BLaER1 treated with 17β-estradiol and CSF1 and Interleukin-3, amounts not matched to agents 10 nM and 100 nM (cell line): ENCODE measurements around the gene HDAC10.
A peak's percentile ranks its signal among the peaks of the same experiment; 100 is the strongest.

Experiments used
- H3K27ac ChIP-seq, 11 experiments: shearing (Covaris generic); formaldehyde crosslinking; 2 replicates each; pipeline ENCODE4 v1.8.1; 2022
- H3K27me3 ChIP-seq, 11 experiments: shearing (Covaris generic); formaldehyde crosslinking; 2 replicates each; pipeline ENCODE4 v1.8.1; 2022
- H3K36me3 ChIP-seq, 11 experiments: shearing (Covaris generic); formaldehyde crosslinking; 2 replicates each; pipeline ENCODE4 v1.8.1; 2022
- H3K4me1 ChIP-seq, 10 experiments: shearing (Covaris generic); formaldehyde crosslinking; 2 replicates each; pipeline ENCODE4 v1.8.1; 2022
- H3K4me2 ChIP-seq, 11 experiments: shearing (Covaris generic); formaldehyde crosslinking; 2 replicates each; pipeline ENCODE4 v1.8.1; 2022
- H3K4me3 ChIP-seq, 10 experiments: shearing (Covaris generic); formaldehyde crosslinking; 2 replicates each; pipeline ENCODE4 v1.8.1; 2022
- H3K9ac ChIP-seq, 11 experiments: shearing (Covaris generic); formaldehyde crosslinking; 2 replicates each; pipeline ENCODE4 v1.8.1; 2022
- H3K9me3 ChIP-seq, 11 experiments: shearing (Covaris generic); formaldehyde crosslinking; replicated peaks in 1 of 11; 2 replicates each; pipeline ENCODE4 v1.8.1; 2022
- H4K20me1 ChIP-seq, 11 experiments: shearing (Covaris generic); formaldehyde crosslinking; 2 replicates each; pipeline ENCODE4 v1.8.1; 2022
- Cebpa-rat ChIP-seq, 11 experiments: shearing (Covaris generic); IDR thresholded peaks; 2 replicates each; pipeline ENCODE4 v1.8.1; 2022

HDAC10 gene

DNA sequence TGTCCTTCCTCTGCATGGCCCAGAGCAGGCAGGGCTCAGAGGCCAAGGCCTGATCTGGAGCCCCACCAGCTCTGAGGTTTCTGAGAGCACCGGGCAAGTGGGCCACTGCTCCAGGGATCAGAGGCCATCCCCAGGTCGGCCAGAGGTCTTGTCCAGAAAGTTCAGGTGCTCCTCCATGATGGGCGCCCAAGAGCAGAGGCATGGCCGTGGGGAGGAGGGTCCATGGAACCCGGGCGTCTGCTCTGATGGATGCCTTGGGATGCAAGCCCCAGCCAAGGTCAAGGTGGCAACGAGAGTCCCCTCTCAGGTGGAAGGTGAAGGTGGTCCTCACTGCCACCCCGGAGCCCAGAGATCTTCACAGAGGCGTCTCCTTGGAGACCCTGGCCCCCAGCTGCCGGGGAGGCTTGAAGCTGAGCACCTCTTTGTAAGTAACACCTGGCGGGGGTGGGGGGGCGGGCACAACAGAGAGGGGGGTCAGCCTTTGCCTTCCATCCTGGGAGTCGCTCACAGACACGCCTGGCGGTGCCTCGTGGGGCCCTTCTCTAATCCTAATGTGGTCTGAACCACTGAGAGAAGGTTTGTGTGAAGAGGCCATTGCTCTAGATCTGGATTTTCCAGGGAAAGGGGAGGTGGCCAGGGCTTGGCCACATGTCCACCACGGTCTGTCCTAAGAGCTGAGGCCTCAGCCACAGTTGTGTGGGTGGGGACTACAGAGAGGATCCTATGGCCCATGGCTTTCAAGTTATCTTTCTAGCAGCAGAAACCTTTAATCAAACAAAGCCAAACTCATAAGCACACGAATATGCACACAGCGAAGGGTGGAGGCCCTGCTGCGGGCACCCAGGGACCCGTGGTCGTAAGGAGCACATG lies 2.2 kb upstream of the HDAC10 start:
- Histone ChIP-seq H4K20me1 (peaks cover 5 to 91% (median 58%) of the 10 kb centered on the region in 11 experiments; a peak in 21 of 22 replicates), H3K9ac (peak overlapping the region in 4 of 11 experiments; percentile 2 to 43 (median 21); a peak in 2 of 22 replicates), H3K9me3 (no peaks in the 10 kb centered on the region), H3K27ac (no peak overlapping the region), H3K27me3 (no peaks in the 10 kb centered on the region), H3K4me2 (no peak overlapping the region), H3K36me3 (peaks cover 12 to 72% (median 44%) of the 10 kb centered on the region in 11 experiments; a peak in 20 of 22 replicates), H3K4me1 (peaks cover 26 to 43% (median 33%) of the 10 kb centered on the region in 10 experiments), H3K4me3 (no peak overlapping the region)
- no peak for TF ChIP-seq Cebpa-rat (IDR thresholded peaks at IDR 0.05)

DNA sequence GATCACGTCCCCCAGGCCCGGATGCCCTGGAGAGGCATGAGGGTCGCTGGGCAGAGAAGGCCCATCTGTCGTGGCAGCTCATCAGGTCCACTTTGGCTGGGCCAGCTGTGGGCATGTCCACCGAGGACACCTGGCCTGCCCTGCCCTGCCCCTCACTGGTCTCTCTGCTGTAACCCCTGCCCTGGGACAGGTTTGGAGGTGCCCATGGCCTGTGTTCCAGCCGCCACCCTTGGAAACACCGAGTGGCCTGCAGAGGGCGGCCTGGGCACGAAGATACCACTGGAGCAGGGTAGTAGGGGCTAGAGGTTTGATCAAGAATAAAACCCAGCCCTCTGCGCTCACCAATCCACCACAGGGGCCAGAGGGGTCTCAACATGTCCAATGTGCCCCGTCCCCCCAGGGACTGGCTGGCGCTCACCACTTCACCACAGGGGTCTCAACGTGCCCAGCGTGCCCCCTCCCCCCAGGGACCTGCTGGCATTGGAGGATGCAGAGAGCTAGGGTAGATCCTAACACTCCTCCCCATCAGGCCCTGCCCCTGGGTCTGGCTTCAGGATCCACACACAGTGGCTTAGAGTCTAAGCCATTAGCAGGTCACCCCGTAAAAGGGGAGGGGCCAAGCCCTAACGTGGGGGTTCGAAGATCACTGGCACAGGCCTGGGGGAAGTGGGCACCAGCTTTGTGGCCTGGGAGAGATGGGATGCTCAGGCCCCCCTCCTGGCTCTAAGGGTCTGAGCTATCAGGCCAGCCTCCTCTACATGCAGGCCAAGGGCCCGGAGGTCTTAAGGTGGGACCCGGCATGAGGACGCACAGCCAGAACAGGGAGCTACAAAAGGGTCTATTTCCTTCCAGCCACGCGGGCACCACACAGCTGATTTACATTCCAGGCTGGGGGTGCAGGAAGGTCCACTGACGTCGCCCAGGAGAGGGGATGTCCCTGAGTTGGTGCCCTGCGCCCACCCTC lies 1.3 kb upstream of the HDAC10 start:
- peaks cover 14 to 72% (median 44%) of the 10 kb centered on the region in 11 experiments; a peak in 20 of 22 replicates for H3K36me3 ChIP-seq
- H4K20me1 ChIP-seq = peaks cover 5 to 91% (median 61%) of the 10 kb centered on the region in 11 experiments; a peak in 21 of 22 replicates
- H3K9me3 ChIP-seq = no peaks in the 10 kb centered on the region
- peak overlapping the region in 8 of 11 experiments; percentile 75 to 87 (median 83); a peak in 11 of 22 replicates for H3K27ac ChIP-seq
- no peaks in the 10 kb centered on the region for H3K27me3 ChIP-seq
- H3K4me1 ChIP-seq = peaks cover 35 to 50% (median 42%) of the 10 kb centered on the region in 10 experiments
- H3K4me3 ChIP-seq = peak overlapping the region in 7 of 10 experiments; percentile 79 to 88 (median 83); a peak in 10 of 20 replicates
- H3K4me2 ChIP-seq = peak overlapping the region; percentile 96 to 100 (median 98)
- TF ChIP-seq Cebpa-rat (IDR thresholded peaks at IDR 0.05) = no peak
- H3K9ac ChIP-seq = peak overlapping the region in 9 of 11 experiments; percentile 82 to 90 (median 88); a peak in 14 of 22 replicates

GRCh38 chr22:50251477-50252081 lies 514 bp upstream of the HDAC10 start:
- H4K20me1 ChIP-seq = peaks cover 5 to 91% (median 59%) of the 10 kb centered on the region in 11 experiments; a peak in 21 of 22 replicates
- H3K27me3 ChIP-seq = no peaks in the 10 kb centered on the region
- H3K36me3 ChIP-seq = peaks cover 13 to 72% (median 44%) of the 10 kb centered on the region in 11 experiments; a peak in 21 of 22 replicates
- no peaks in the 10 kb centered on the region for H3K9me3 ChIP-seq
- H3K4me1 ChIP-seq = peaks cover 38 to 56% (median 46%) of the 10 kb centered on the region in 10 experiments
- peak overlapping the region; percentile 96 to 100 (median 98) for H3K4me2 ChIP-seq
- H3K4me3 ChIP-seq = peak overlapping the region; percentile 72 to 88 (median 82)
- no peak for TF ChIP-seq Cebpa-rat (IDR thresholded peaks at IDR 0.05)
- peak overlapping the region; percentile 82 to 90 (median 88); a peak in 21 of 22 replicates for H3K9ac ChIP-seq
- H3K27ac ChIP-seq = peak overlapping the region in 9 of 11 experiments; percentile 75 to 87 (median 82); a peak in 17 of 22 replicates

DNA sequence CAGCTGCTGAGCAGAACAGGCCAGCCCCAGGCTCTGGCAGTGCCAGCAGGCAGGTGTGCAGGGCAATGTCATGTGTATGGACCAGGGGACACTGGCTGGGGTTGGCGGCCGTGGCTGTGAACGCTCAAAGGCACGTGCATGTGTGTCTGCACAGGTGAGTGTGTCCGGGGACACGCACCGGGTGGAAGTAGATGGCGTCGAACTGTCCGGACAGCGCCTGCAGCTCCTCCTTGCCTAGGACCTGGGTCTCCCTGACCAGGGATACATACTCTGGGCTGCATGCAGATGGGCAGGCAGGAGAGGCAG lies 863 bp downstream of the HDAC10 start:
- H3K36me3 ChIP-seq = peaks cover 17 to 71% (median 44%) of the 10 kb centered on the region in 11 experiments; a peak in 21 of 22 replicates
- H3K27ac ChIP-seq = peak overlapping the region in 10 of 11 experiments; percentile 60 to 87 (median 82); a peak in 16 of 22 replicates

DNA sequence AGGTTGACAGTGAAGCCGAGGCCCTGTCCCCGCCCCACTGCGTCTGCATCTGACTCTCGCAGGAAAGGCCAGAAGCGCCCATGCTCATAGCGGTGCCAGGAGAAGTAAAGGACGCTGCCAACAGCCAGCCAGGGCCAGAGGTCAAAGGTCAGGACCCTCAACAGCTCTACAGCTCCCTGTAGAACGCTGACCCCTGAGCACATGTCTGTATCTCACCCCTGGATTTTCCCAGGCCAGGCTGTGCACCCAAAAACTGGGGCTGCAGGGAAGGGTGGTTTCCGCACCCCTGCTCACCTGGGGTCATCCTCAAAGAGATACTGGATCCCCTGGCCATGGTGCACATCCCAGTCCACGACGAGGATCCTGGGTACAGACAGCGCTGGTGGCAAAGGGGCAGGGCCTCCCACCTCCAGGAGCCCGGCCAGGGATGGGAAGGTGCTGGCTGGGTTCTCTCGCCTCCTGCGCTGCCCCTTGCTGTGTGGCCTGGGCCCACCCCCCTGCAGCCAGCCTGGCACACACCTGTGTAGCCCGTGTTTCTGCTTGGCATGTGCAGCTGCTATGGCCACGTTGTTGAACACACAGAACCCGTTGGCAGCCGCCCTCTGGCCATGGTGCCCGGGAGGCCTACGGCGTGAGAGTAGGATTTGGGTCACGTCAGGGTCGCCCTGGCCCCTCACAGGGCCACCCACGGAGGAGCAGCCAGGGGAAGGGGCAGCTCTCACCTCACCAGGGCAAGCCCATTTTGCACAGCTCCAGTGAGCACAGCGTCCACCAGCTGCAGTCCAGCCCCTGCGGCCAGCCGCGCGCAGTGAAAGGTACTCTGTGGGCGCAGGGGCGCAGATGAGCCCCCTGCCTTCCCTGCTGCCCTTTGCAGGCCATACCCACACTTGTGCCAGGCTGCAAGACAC lies 1.5 kb downstream of the HDAC10 start:
- Histone ChIP-seq H3K27ac (peak overlapping the region in 3 of 11 experiments; percentile 84 to 87 (median 86); a peak in 6 of 22 replicates), H4K20me1 (peaks cover 5 to 83% (median 59%) of the 10 kb centered on the region in 11 experiments; a peak in 20 of 22 replicates), H3K36me3 (peaks cover 17 to 65% (median 39%) of the 10 kb centered on the region in 11 experiments; a peak in 21 of 22 replicates), H3K4me3 (peak overlapping the region; percentile 72 to 88 (median 82)), H3K9me3 (no peaks in the 10 kb centered on the region), H3K4me2 (peak overlapping the region; percentile 96 to 100 (median 98)), H3K4me1 (peaks cover 47 to 68% (median 55%) of the 10 kb centered on the region in 10 experiments), H3K27me3 (no peaks in the 10 kb centered on the region), H3K9ac (peak overlapping the region; percentile 82 to 90 (median 88))
- no peak for TF ChIP-seq Cebpa-rat (IDR thresholded peaks at IDR 0.05)

More for the DNA sequence above, 863 bp downstream of the HDAC10 start:
- H3K9ac ChIP-seq = peak overlapping the region; percentile 82 to 90 (median 88)
- TF ChIP-seq Cebpa-rat (IDR thresholded peaks at IDR 0.05) = no peak
- H3K4me3 ChIP-seq = peak overlapping the region; percentile 72 to 88 (median 82)
- no peaks in the 10 kb centered on the region for H3K27me3 ChIP-seq
- peaks cover 47 to 68% (median 55%) of the 10 kb centered on the region in 10 experiments for H3K4me1 ChIP-seq
- no peaks in the 10 kb centered on the region for H3K9me3 ChIP-seq
- peak overlapping the region; percentile 96 to 100 (median 98) for H3K4me2 ChIP-seq
- peaks cover 5 to 89% (median 59%) of the 10 kb centered on the region in 11 experiments; a peak in 20 of 22 replicates for H4K20me1 ChIP-seq

DNA sequence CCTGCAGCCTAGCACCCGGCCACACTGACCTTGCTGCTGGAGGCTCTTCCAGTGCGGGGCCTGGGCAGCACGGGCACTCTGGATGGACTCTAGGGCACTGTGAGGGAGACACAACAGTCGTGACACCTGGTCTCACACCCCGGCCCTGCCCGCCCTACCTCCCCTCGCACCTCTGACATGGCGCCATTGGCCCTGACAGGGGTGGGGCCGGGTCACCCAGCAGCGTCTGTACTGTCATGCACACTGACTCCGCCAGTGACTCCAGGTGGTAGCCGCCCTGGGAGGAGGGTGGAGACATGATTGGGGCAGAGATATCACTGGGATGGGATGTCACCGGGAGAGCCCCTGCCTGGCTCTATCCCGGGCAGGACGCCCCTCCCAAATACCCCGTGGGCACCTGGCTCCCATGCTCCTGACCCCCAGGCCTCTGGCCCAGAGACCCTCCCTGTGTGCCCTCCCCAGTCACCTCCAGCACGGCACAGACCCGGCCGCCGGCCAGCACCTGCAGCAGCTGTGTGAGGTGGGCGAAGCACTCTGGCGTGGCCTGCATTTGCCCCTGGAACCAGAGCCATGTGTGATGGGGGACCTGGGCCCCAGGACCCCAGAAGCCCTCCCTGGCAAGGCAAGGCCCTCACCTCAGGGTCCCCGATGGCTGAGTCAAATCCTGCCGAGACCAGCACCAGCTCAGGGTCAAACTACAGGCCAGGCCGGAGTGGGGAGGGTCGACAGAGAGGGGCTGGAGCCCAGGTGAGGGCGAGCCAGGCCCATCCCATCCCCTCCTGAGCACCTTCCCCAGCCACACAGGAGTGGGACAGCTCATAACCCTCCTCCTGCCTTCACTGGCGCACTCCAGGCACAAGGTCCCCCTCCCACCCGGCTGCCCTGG lies 2.6 kb downstream of the HDAC10 start:
- Histone ChIP-seq H3K27me3 (no peaks in the 10 kb centered on the region), H3K4me1 (peaks cover 50 to 74% (median 62%) of the 10 kb centered on the region in 10 experiments), H3K36me3 (peaks cover 17 to 54% (median 32%) of the 10 kb centered on the region in 11 experiments; a peak in 21 of 22 replicates), H3K9me3 (no peaks in the 10 kb centered on the region), H4K20me1 (peaks cover 5 to 79% (median 63%) of the 10 kb centered on the region in 11 experiments; a peak in 20 of 22 replicates), H3K27ac (peak overlapping the region in 2 of 11 experiments; percentile 38 to 40; a peak in 2 of 22 replicates), H3K4me3 (no peak overlapping the region), H3K4me2 (peak overlapping the region; percentile 10 to 67 (median 44); a peak in 19 of 22 replicates), H3K9ac (peak overlapping the region in 9 of 11 experiments; percentile 2 to 56 (median 31); a peak in 10 of 22 replicates)
- TF ChIP-seq Cebpa-rat (IDR thresholded peaks at IDR 0.05) = no peak
